ENCODE results near the gene LRP1. TPM values are rescaled to one million over a fixed set of nuclear protein-coding genes. Genes with fewer than 3 reads are reported as not detected.
A peak's percentile ranks its signal among the peaks of the same experiment; 100 is the strongest.

LRP1 gene
- total RNA-seq, 2 experiments from 2014 or later: 6.6 to 8.5 TPM

- Histone ChIP-seq H3K27ac (ENCODE audit: low read depth in 1 of 2, low read length in 2 of 2) (peak overlapping the region; percentile 100), H3K4me3 (ENCODE audit: low read length) (peak overlapping the region; percentile 95), H3K4me1 (ENCODE audit: insufficient read depth, low read length) (peaks cover 64% of the 10 kb centered on the region), H3K27me3 (ENCODE audit: control insufficient read depth in 1 of 2, insufficient read depth in 2 of 2, low read length in 2 of 2) (no peaks in the 10 kb centered on the region), H3K9me3 (ENCODE audit: control insufficient read depth in 1 of 2, insufficient read depth in 1 of 2, low read length in 2 of 2) (no peaks in the 10 kb centered on the region), H3K36me3 (ENCODE audit: insufficient read depth, low read length) (peaks cover 33% of the 10 kb centered on the region)
- DNase-seq (peak in 13 of 14 experiments; percentile 38 to 93 (median 65)), ATAC-seq (ENCODE audit: poor library complexity) (peak; percentile 22)
- TF ChIP-seq, protein P1, sequence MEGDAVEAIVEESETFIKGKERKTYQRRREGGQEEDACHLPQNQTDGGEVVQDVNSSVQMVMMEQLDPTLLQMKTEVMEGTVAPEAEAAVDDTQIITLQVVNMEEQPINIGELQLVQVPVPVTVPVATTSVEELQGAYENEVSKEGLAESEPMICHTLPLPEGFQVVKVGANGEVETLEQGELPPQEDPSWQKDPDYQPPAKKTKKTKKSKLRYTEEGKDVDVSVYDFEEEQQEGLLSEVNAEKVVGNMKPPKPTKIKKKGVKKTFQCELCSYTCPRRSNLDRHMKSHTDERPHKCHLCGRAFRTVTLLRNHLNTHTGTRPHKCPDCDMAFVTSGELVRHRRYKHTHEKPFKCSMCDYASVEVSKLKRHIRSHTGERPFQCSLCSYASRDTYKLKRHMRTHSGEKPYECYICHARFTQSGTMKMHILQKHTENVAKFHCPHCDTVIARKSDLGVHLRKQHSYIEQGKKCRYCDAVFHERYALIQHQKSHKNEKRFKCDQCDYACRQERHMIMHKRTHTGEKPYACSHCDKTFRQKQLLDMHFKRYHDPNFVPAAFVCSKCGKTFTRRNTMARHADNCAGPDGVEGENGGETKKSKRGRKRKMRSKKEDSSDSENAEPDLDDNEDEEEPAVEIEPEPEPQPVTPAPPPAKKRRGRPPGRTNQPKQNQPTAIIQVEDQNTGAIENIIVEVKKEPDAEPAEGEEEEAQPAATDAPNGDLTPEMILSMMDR (IDR thresholded peaks at IDR 0.05): no peak
- H3K4me3 Mint-ChIP-seq: peak overlapping the region; percentile 96
- peak overlapping the region; percentile 94 for H3K27ac Mint-ChIP-seq
- H3K27me3 Mint-ChIP-seq: peaks cover 4% of the 10 kb centered on the region
- H3K9me3 Mint-ChIP-seq: no peaks in the 10 kb centered on the region
- POLR2A ChIA-PET: interaction anchor here (0.6 to 10.4 kb wide), 24 partner anchors 17 to 751 kb away, joined by 3 to 344 read pairs (median 12); partner anchors contain the start of genes BAZ2A, CDK4, DDIT3 and LRP1
- CTCF ChIA-PET: interaction anchor here (1.0 to 5.1 kb wide), 12 partner anchors 8 to 474 kb away, joined by 3 to 141 read pairs (median 13); partner anchors contain the start of genes LRP1 and NAB2
- peaks cover 54% of the 10 kb centered on the region for H3K4me1 Mint-ChIP-seq (ENCODE audit: low read depth)
- intact Hi-C loops (cut with DNase I, micrococcal nuclease): loop anchor here (1.0 kb wide), 2 partner anchors 17 to 22 kb away; no protein-coding TSS in a partner anchor
- H3K36me3 Mint-ChIP-seq (ENCODE audit: low read depth): peaks cover 63% of the 10 kb centered on the region
These were observed 17.9 kb upstream of the LRP1 start for GRCh38 chr12:57110104-57111030.

DNA sequence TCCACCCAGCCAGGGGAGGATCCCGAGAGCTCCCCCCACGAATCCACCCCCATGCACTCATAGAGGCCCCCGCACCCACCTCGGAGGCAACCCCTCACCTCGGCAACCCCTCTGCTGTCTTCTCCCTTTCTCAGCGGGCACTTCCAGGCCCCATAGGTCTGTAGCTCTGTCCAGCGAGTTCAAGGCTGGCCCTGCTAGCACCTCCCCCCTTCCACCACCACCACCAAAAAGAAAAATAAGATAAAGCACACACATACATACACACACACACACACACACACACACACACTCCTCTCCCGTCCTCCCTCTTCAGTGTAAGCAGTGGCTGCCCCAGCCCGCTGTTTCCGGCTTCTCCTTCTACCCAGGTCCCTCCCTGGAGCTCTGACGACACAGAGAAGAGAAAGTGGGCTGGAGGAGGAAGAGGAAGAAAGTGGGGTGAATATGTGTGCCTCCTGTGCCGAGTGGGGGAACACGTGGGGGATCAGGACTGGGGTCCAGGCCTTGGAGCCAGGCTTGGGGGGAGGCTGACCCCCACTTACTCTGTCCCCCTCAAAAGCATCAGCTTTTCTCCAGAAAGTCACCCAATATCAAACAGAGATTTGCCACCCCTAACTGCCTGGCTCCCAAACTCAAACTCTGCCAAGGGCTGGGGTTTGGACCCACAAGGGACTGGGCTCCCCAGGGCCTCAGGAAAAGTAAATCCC, 17.1 kb upstream of the LRP1 start, which contains the start of gene STAT6:
Gene STAT6, minus strand, starts transcription at position 332 of the 704 bp plus-strand sequence. CDS start 3,084 bp downstream, outside the sequence.
- ATAC-seq (ENCODE audit: poor library complexity): peak; percentile 64
- Histone ChIP-seq H3K4me3 (ENCODE audit: low read length) (peak within 1 kb of the TSS; percentile 95), H3K27ac (ENCODE audit: low read depth in 1 of 2, low read length in 2 of 2) (peak within 1 kb of the TSS; percentile 100), H3K4me1 (ENCODE audit: insufficient read depth, low read length) (peaks cover 57% of the 10 kb centered on the region), H3K9me3 (ENCODE audit: control insufficient read depth in 1 of 2, insufficient read depth in 1 of 2, low read length in 2 of 2) (no peaks in the 10 kb centered on the region), H3K27me3 (ENCODE audit: control insufficient read depth in 1 of 2, insufficient read depth in 2 of 2, low read length in 2 of 2) (no peaks in the 10 kb centered on the region), H3K36me3 (ENCODE audit: insufficient read depth, low read length) (peaks cover 25% of the 10 kb centered on the region)
- Mint-ChIP-seq H3K27me3 (peaks cover 4% of the 10 kb centered on the region), H3K9me3 (no peaks in the 10 kb centered on the region), H3K27ac (peak within 1 kb of the TSS; percentile 94), H3K4me3 (peak within 1 kb of the TSS; percentile 96), H3K36me3 (ENCODE audit: low read depth) (peaks cover 55% of the 10 kb centered on the region), H3K4me1 (ENCODE audit: low read depth) (peaks cover 53% of the 10 kb centered on the region)
- DNase-seq: peak; percentile 69 to 96 (median 80)
- ChIA-PET CTCF (interaction anchor here (1.2 to 5.1 kb wide), 16 partner anchors 9 to 475 kb away, joined by 3 to 141 read pairs (median 12); partner anchors contain the start of genes LRP1, MYO1A, NAB2 and NEMP1), POLR2A (interaction anchor here (0.6 to 10.4 kb wide), 40 partner anchors 10 to 1282 kb away, joined by 3 to 344 read pairs (median 6); partner anchors contain the start of genes BAZ2A, CDK4, DDIT3 and DNAJC14)
- intact Hi-C loops (cut with DNase I, micrococcal nuclease): loop anchor here (1.0 kb wide), 1 partner anchor 23 kb away; no protein-coding TSS in a partner anchor
- TF ChIP-seq, protein P1 (IDR thresholded peaks at IDR 0.05): no peak

Data from CD4-positive, alpha-beta T cell (primary cell).